ENCODE results near the gene INMT. TPM values are rescaled to one million over a fixed set of nuclear protein-coding genes. Genes with fewer than 3 reads are reported as not detected.

The INMT gene
- total and polyA plus RNA-seq, 2 of the 13 experiments (the other 11 are each of a cell fraction or from before 2014, with no cell fraction given): not detected

GRCh38 chr7:30788640-30789333 lies 36.9 kb downstream of the INMT start (continued):
- TF ChIP-seq ZNF704 (CRISPR knock-in tag; IDR thresholded peaks at IDR 0.05; ENCODE audit: borderline replicate concordance): no peak

GRCh38 chr7:30789334-30789711 lies 37.4 kb downstream of the INMT start:
- Histone ChIP-seq H3K27me3 (ENCODE audit: control insufficient read depth in 1 of 2, insufficient read depth in 2 of 2, low read length in 2 of 2) (peaks cover 0 to 10% of the 10 kb centered on the region in 2 experiments; a peak in 1 of 5 replicates), H3K79me2 (ENCODE audit: insufficient read depth, low read length) (no peaks in the 10 kb centered on the region), H3K9ac (ENCODE audit: insufficient read depth, low read depth, low read length) (no peak overlapping the region), H3K4me2 (ENCODE audit: low read depth, low read length) (no peak overlapping the region), H3K27ac (ENCODE audit: extremely low read length, insufficient read depth, low read length) (no peak overlapping the region), H3K4me1 (ENCODE audit: insufficient read depth, low read length) (no peaks in the 10 kb centered on the region), H3K9me3 (ENCODE audit: low read length) (no peaks in the 10 kb centered on the region), H3K4me3 (replicated peaks in 1 of 3; ENCODE audit: insufficient read depth in 1 of 3, low read depth in 2 of 3, low read length in 3 of 3) (no peak overlapping the region), H3K36me3 (replicated peaks in 1 of 2; ENCODE audit: control insufficient read depth in 1 of 2, insufficient read depth in 2 of 2, low read length in 2 of 2) (no peaks in the 10 kb centered on the region), H4K20me1 (ENCODE audit: insufficient read depth, low read length) (no peaks in the 10 kb centered on the region), H2AFZ (ENCODE audit: low read length) (no peak overlapping the region)
- no TSS peak for BruUV-seq (replicated peaks)
- ATAC-seq (no peak), FAIRE-seq (no peak), DNase-seq (ENCODE audit: low spot score) (no peak)
- in situ Hi-C loops (cut with HindIII; ENCODE audit: extremely low pct_ligation_motif_present, low pct_unique_long_range_greater_than_20kb) (no loop called here), intact Hi-C loops (cut with micrococcal nuclease; ENCODE audit: unreplicated experiment) (no loop called here)
- WGBS (ENCODE audit: low lambda C conversion rate): 11% methylated on average over 3 of the region's 3 CpGs
- no peak for TF ChIP-seq SMYD3 (CRISPR knock-in tag; IDR thresholded peaks at IDR 0.05)
- no peak for TF ChIP-seq MED1 (CRISPR knock-in tag; IDR thresholded peaks at IDR 0.05)
- no peak for TF ChIP-seq MEIS2 (CRISPR knock-in tag; IDR thresholded peaks at IDR 0.05)
- TF ChIP-seq FOXM1 (CRISPR knock-in tag; IDR thresholded peaks at IDR 0.05): no peak
- TF ChIP-seq MBNL3 (CRISPR knock-in tag; conservative IDR thresholded peaks at IDR 0.05): no peak
- TF ChIP-seq CREM (IDR thresholded peaks at IDR 0.05): no peak
- TF ChIP-seq CREM (CRISPR knock-in tag; IDR thresholded peaks at IDR 0.05): no peak
- CTCF ChIA-PET (ENCODE audit: low intra/inter-chr PET ratio, low total read pairs): no interaction called here
- POLR2A ChIA-PET: no interaction called here
